Suprapubic skin (tissue), 4 donors: ENCODE data around the gene CCM2. TPM values are rescaled to one million over a fixed set of nuclear protein-coding genes. Genes with fewer than 3 reads are reported as not detected.
A peak's percentile ranks its signal among the peaks of the same experiment; 100 is the strongest.

Experiments used
- DNase-seq, 2 donors: peaks; one replicate each; pipeline ENCODE4 v3.0.0-alpha.2; 2019; ENCODE audit warnings: low spot score in 2 of 2
- H3K27ac ChIP-seq: fragments of 200-600 bp; sonication (generic); one replicate; pipeline ENCODE4 v1.5.1; 2019
- H3K27me3 ChIP-seq: fragments of 200-600 bp; sonication (generic); one replicate; pipeline ENCODE4 v1.5.1; 2019
- H3K36me3 ChIP-seq: fragments of 200-600 bp; sonication (generic); one replicate; pipeline ENCODE4 v1.5.1; 2019
- H3K4me1 ChIP-seq: fragments of 200-600 bp; sonication (generic); one replicate; pipeline ENCODE4 v1.5.1; 2019
- H3K4me3 ChIP-seq: fragments of 200-600 bp; sonication (generic); one replicate; pipeline ENCODE4 v1.5.1; 2019; ENCODE audit warnings: mild to moderate bottlenecking
- H3K9me3 ChIP-seq: fragments of 200-600 bp; sonication (generic); one replicate; pipeline ENCODE4 v1.5.1; 2019
- CTCF ChIP-seq, 2 donors: fragments of 200-600 bp in 1 of 2; fragments of 450-650 bp in 1 of 2; sonication (generic) in 1 of 2; IDR thresholded peaks; one replicate each; pipeline ENCODE4 v1.5.1; 2016 to 2019; ENCODE audit warnings: antibody characterized with exemption in 2 of 2, mild to moderate bottlenecking in 1 of 2, moderate library complexity in 1 of 2
- EP300 ChIP-seq: sonication (generic); formaldehyde crosslinking; IDR thresholded peaks from one replicate; pipeline ENCODE4 v1.6.1; 2017; ENCODE audit warnings: antibody characterized with exemption
- POLR2A ChIP-seq, 2 donors: fragments of 450-650 bp; IDR thresholded peaks; one replicate each; pipeline ENCODE4 v1.6.1; 2017; ENCODE audit warnings: antibody characterized with exemption in 2 of 2, mild to moderate bottlenecking in 2 of 2, moderate library complexity in 2 of 2
- POLR2AphosphoS5 ChIP-seq, 3 donors: sonication (generic); formaldehyde crosslinking; IDR thresholded peaks; one replicate each; pipeline ENCODE4 v1.6.1; 2017; ENCODE audit warnings: antibody characterized with exemption in 3 of 3
- WGBS: methylation state at CpG from one replicate; pipeline ENCODE4 v1.1.5; 2018; 5-methylcytosine and 5-hydroxymethylcytosine counted together
- total RNA-seq, 4 donors: library from RNA; depleted of rRNA; stranded (reverse); fragments of >200 nt; gene quantifications; one replicate each; pipeline ENCODE4 v1.1.0, GENCODE V29; 2016

Gene CCM2
- total RNA-seq, 4 donors from 2014 or later = 34.3 to 42.3 (median 35.9) TPM

- H3K27me3 ChIP-seq = no peaks in the 10 kb centered on the region
- TF ChIP-seq POLR2AphosphoS5 (IDR thresholded peaks at IDR 0.05) = no peak
- TF ChIP-seq EP300 = no peak
- no peak for TF ChIP-seq POLR2A (IDR thresholded peaks at IDR 0.05)
- TF ChIP-seq CTCF (IDR thresholded peaks at IDR 0.05) = no peak
- peak in 1 of 2 donors; percentile 50 for DNase-seq
Observed at GRCh38 chr7:44969701-44970522, 30.1 kb upstream of the CCM2 start.

DNA sequence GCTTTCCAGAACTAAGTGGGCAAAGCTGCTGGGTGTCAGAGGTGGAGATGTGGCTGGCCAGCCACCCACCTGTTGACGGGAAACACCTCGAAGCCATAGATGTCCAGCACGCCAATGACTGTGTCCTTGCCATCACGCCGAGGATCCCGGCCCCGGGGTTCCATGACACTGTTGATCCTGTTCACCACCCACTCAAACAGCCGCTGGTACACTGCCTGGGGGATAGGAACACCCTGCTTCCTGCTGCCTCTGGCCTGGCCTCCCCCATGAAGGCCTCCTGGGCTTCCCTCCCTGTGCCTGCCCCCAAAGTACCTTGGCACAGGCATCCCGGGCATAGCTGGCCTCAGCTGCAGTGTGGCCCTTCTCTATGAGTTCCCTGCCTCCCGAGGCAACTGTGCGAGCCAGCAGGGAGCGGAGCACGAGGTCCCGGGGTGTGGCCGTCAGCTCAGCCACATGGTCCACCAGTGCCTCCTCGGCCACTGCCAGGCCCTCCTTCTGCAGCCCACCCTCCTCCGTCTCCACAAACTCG lies 29.4 kb upstream of the CCM2 start:
- H3K4me1 ChIP-seq = no peaks in the 10 kb centered on the region
- peak in 1 of 2 donors; percentile 50 for DNase-seq
- 95% methylated on average over 10 of the region's 18 CpGs for WGBS

More at GRCh38 chr7:44969701-44970522, 30.1 kb upstream of the CCM2 start:
- Histone ChIP-seq H3K4me1 (no peaks in the 10 kb centered on the region), H3K36me3 (no peaks in the 10 kb centered on the region), H3K27ac (no peak overlapping the region), H3K9me3 (no peaks in the 10 kb centered on the region), H3K4me3 (no peak overlapping the region)
- 74% methylated on average over 16 of the region's 21 CpGs for WGBS

GRCh38 chr7:44971188-44971901 lies 28.7 kb upstream of the CCM2 start:
- no peaks in the 10 kb centered on the region for H3K27me3 ChIP-seq
- no peak overlapping the region for H3K27ac ChIP-seq
- H3K36me3 ChIP-seq = peaks cover 5% of the 10 kb centered on the region
- peak in 1 of 2 donors; percentile 50 for DNase-seq
- H3K4me1 ChIP-seq = no peaks in the 10 kb centered on the region
- 92% methylated on average over 9 of the region's 10 CpGs for WGBS
- H3K4me3 ChIP-seq = no peak overlapping the region
- TF ChIP-seq CTCF (IDR thresholded peaks at IDR 0.05) (no peak), POLR2AphosphoS5 (IDR thresholded peaks at IDR 0.05) (no peak), POLR2A (IDR thresholded peaks at IDR 0.05) (no peak), EP300 (no peak)
- H3K9me3 ChIP-seq = no peaks in the 10 kb centered on the region

More for the DNA sequence above, 29.4 kb upstream of the CCM2 start:
- Histone ChIP-seq H3K4me3 (no peak overlapping the region), H3K27ac (no peak overlapping the region), H3K36me3 (peaks cover 5% of the 10 kb centered on the region), H3K9me3 (no peaks in the 10 kb centered on the region), H3K27me3 (no peaks in the 10 kb centered on the region)
- TF ChIP-seq CTCF (IDR thresholded peaks at IDR 0.05) (no peak), POLR2A (IDR thresholded peaks at IDR 0.05) (no peak), POLR2AphosphoS5 (IDR thresholded peaks at IDR 0.05) (no peak)

DNA sequence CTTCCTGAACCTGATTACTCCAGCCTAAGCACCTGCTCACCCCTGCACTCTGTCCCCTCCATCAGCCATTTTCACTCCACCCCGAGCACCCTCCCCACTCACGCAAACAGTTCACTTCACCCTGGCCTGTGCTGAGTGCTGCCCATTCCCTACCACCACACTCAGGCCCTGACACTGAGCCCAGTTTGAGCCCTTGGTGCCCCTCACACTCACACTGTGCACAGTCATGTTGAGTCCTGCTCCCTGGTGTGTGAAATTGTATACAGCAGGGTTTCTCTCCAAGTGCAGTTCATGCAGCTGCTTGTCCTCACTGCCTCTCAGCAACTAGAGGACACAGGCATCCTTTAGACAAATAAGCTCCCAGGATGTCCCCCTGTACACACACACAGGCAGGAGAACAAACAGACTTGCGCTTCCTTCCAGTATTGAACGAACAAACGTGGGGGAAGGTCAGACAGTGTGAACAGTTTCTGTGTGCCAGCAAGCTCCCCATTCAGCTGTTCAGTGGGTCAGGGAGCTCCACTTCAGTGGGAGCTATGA lies 28.0 kb upstream of the CCM2 start:
- 70% methylated on average over 5 of the region's 5 CpGs for WGBS
- no peaks in the 10 kb centered on the region for H3K9me3 ChIP-seq

More for the DNA sequence above, 28.0 kb upstream of the CCM2 start:
- TF ChIP-seq POLR2A (IDR thresholded peaks at IDR 0.05) = no peak
- no peak for TF ChIP-seq EP300
- no peak for TF ChIP-seq CTCF (IDR thresholded peaks at IDR 0.05)
- TF ChIP-seq POLR2AphosphoS5 (IDR thresholded peaks at IDR 0.05) = no peak
- H3K27me3 ChIP-seq = no peaks in the 10 kb centered on the region
- H3K27ac ChIP-seq = no peak overlapping the region
- no peak overlapping the region for H3K4me3 ChIP-seq
- H3K36me3 ChIP-seq = peaks cover 5% of the 10 kb centered on the region
- peak in 1 of 2 donors; percentile 32 for DNase-seq
- no peaks in the 10 kb centered on the region for H3K4me1 ChIP-seq
